ENCODE data around the gene CRTAC1.

DNA sequence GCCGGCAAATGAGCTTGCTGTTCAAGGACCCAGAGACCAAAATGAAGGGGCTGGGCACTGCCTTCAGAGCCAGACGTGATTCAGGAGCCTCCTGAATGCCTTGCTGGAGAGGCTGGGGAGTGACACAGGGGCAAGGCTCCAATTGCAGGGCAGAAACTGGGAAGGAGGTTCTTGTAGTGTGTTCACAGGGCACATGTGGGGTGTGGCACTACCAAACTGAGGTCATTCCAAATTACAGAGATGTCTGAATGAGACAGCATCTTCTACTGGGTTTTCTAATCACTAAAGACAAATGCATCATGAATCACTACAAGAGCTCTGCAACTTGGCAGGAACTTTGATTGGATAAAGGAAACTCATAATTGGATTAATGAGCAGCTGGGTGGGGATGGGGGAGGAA lies 17.8 kb downstream of the CRTAC1 start:
- no peak for TF ChIP-seq CTCF (conservative IDR thresholded peaks at IDR 0.05)
- no peak for TF ChIP-seq ZFX (IDR thresholded peaks at IDR 0.05)
